WTC11 (cell line): Measurements from ENCODE around the gene TMEM239. TPM values are rescaled to one million over a fixed set of nuclear protein-coding genes. Genes with fewer than 3 reads are reported as not detected.

Experiments used
- ATAC-seq: fragments of 200-7000 bp; cut with Tn5 transposase; 2 replicates; pipeline ENCODE4 v1.10.0; 2021; ENCODE audit warnings: mild to moderate bottlenecking, moderate library complexity
- Bru-seq: library from RNA; stranded (reverse); fragments of 400-500 nt; gene quantifications from one replicate; lab custom pipeline; 2021; lab: Mats Ljungman, UMichigan
- CTCF ChIA-PET: fragments of 300-600 bp; sonication (Branson Sonifier 250); formaldehyde crosslinking; loops from one replicate; lab custom pipeline; 2021; ENCODE audit warnings: antibody characterized with exemption; lab: Charles Lee
- POLR2A ChIA-PET: fragments of 350-600 bp; sonication (Branson Sonifier 250); formaldehyde crosslinking; loops from one replicate; lab custom pipeline; 2021; ENCODE audit warnings: antibody characterized with exemption; lab: Charles Lee
- DNase-seq: peaks from one replicate; pipeline ENCODE4 v3.0.0; 2021; ENCODE audit warnings: low spot score
- H3K27ac Mint-ChIP-seq: 2 replicates; pipeline ENCODE4 v1.8.0; 2021; ENCODE audit warnings: mixed read lengths
- H3K27me3 Mint-ChIP-seq: 2 replicates; pipeline ENCODE4 v1.8.0; 2021; ENCODE audit warnings: low read depth, mild to moderate bottlenecking, moderate library complexity, mixed read lengths
- H3K36me3 Mint-ChIP-seq: 2 replicates; pipeline ENCODE4 v1.8.0; 2021; ENCODE audit warnings: mixed read lengths
- H3K4me1 Mint-ChIP-seq: 2 replicates; pipeline ENCODE4 v1.8.0; 2022; ENCODE audit warnings: mixed read lengths
- H3K4me3 Mint-ChIP-seq: 2 replicates; pipeline ENCODE4 v1.8.0; 2021; ENCODE audit warnings: mild to moderate bottlenecking, moderate library complexity, mixed read lengths
- H3K9me3 Mint-ChIP-seq: 2 replicates; pipeline ENCODE4 v1.8.0; 2021; ENCODE audit warnings: mixed read lengths
- ATF1 ChIP-seq: sonication (generic); formaldehyde crosslinking; IDR thresholded peaks from 2 replicates; pipeline ENCODE4 v1.8.1; 2023; ENCODE audit warnings: mild to moderate bottlenecking, moderate library complexity, missing genetic modification reagents
- ESRRA ChIP-seq: sonication (generic); formaldehyde crosslinking; IDR thresholded peaks from 2 replicates; pipeline ENCODE4 v1.8.1; 2022; ENCODE audit warnings: mild to moderate bottlenecking, missing genetic modification reagents, borderline replicate concordance
- ETV6 ChIP-seq: sonication (generic); formaldehyde crosslinking; IDR thresholded peaks from 2 replicates; pipeline ENCODE4 v1.8.1; 2022; ENCODE audit warnings: mild to moderate bottlenecking, missing genetic modification reagents
- FOXP1 ChIP-seq: sonication (generic); formaldehyde crosslinking; IDR thresholded peaks from 2 replicates; pipeline ENCODE4 v1.8.0; 2022; ENCODE audit warnings: missing genetic modification reagents, mild to moderate bottlenecking, moderate library complexity, borderline replicate concordance
- GTF2I ChIP-seq: fragments of 250-450 bp; sonication (Bioruptor Pico); conservative IDR thresholded peaks from 2 replicates; pipeline ENCODE4 v1.4.0; 2021; ENCODE audit warnings: mild to moderate bottlenecking
- JAZF1 ChIP-seq: fragments of 250-450 bp; sonication (Bioruptor Pico); IDR thresholded peaks from 2 replicates; pipeline ENCODE4 v1.9.0; 2021; ENCODE audit warnings: moderate library complexity, mild to moderate bottlenecking, inconsistent platforms
- MXD4 ChIP-seq: fragments of 250-450 bp; sonication (Bioruptor Pico); IDR thresholded peaks from 2 replicates; pipeline ENCODE4 v1.8.0; 2021; ENCODE audit warnings: mild to moderate bottlenecking, moderate library complexity, borderline replicate concordance
- MYBL2 ChIP-seq: sonication (generic); formaldehyde crosslinking; IDR thresholded peaks from 2 replicates; pipeline ENCODE4 v1.8.1; 2023; ENCODE audit warnings: mild to moderate bottlenecking, moderate library complexity, missing genetic modification reagents
- NFATC4 ChIP-seq: fragments of 250-450 bp; sonication (Bioruptor Pico); IDR thresholded peaks from 2 replicates; pipeline ENCODE4 v1.9.0; 2021; ENCODE audit warnings: mild to moderate bottlenecking
- NR2C2 ChIP-seq: sonication (generic); formaldehyde crosslinking; IDR thresholded peaks from 2 replicates; pipeline ENCODE4 v1.8.0; 2022; ENCODE audit warnings: mild to moderate bottlenecking, missing genetic modification reagents
- NR3C1 ChIP-seq: sonication (generic); formaldehyde crosslinking; conservative IDR thresholded peaks from 2 replicates; pipeline ENCODE4 v1.8.1; 2023; ENCODE audit warnings: low read depth, mild to moderate bottlenecking, missing genetic modification reagents
- PRRX2 ChIP-seq: fragments of 250-450 bp; sonication (Bioruptor Pico); IDR thresholded peaks from 2 replicates; pipeline ENCODE4 v1.8.0; 2021; ENCODE audit warnings: mild to moderate bottlenecking
- SMAD4 ChIP-seq: sonication (generic); formaldehyde crosslinking; IDR thresholded peaks from 2 replicates; pipeline ENCODE4 v1.8.0; 2022; ENCODE audit warnings: mild to moderate bottlenecking, missing genetic modification reagents
- ZNF121 ChIP-seq: sonication (generic); formaldehyde crosslinking; IDR thresholded peaks from 2 replicates; pipeline ENCODE4 v1.8.0; 2023; ENCODE audit warnings: missing genetic modification reagents
- ZNF219 ChIP-seq: sonication (generic); formaldehyde crosslinking; IDR thresholded peaks from 2 replicates; pipeline ENCODE4 v1.8.0; 2023; ENCODE audit warnings: missing genetic modification reagents, mild to moderate bottlenecking, borderline replicate concordance
- long read RNA-seq, 3 experiments: library from RNA in 1 of 3; library from capped mRNA in 1 of 3; library from polyadenylated mRNA in 1 of 3; unstranded in 2 of 3; stranded (forward) in 1 of 3; transcript quantifications; one replicate each; pipeline ENCODE4 v2.0.0, GENCODE V29; 2021
- total RNA-seq: library from RNA; stranded (reverse); gene quantifications from 3 replicates; pipeline ENCODE4 v1.2.3, GENCODE V29; 2021
- TF ChIP-seq, protein P1 (sequence below): sonication (generic); formaldehyde crosslinking; IDR thresholded peaks from 2 replicates; pipeline ENCODE4 v1.8.0; 2022; ENCODE audit warnings: mild to moderate bottlenecking, missing genetic modification reagents
- TF ChIP-seq, protein P2 (sequence below): sonication (generic); formaldehyde crosslinking; IDR thresholded peaks from 2 replicates; pipeline ENCODE4 v1.8.1; 2022; ENCODE audit warnings: low read depth, mild to moderate bottlenecking, moderate library complexity, missing genetic modification reagents, borderline replicate concordance
- TF ChIP-seq, protein P3 (sequence below): sonication (generic); formaldehyde crosslinking; IDR thresholded peaks from 2 replicates; pipeline ENCODE4 v1.8.0; 2022; ENCODE audit warnings: missing genetic modification reagents
- TF ChIP-seq, protein P4 (sequence below): fragments of 200-600 bp; IDR thresholded peaks from 2 replicates; pipeline ENCODE4 v1.8.0; 2022; ENCODE audit warnings: antibody characterized with exemption
- TF ChIP-seq, protein P5 (sequence below): sonication (generic); formaldehyde crosslinking; conservative IDR thresholded peaks from 2 replicates; pipeline ENCODE4 v1.8.1; 2022; ENCODE audit warnings: mild to moderate bottlenecking, missing genetic modification reagents
- TF ChIP-seq, protein P6 (sequence below): sonication (generic); formaldehyde crosslinking; IDR thresholded peaks from 2 replicates; pipeline ENCODE4 v1.8.1; 2022; ENCODE audit warnings: low read depth, missing genetic modification reagents, borderline replicate concordance
- TF ChIP-seq, protein P7 (sequence below): sonication (generic); formaldehyde crosslinking; IDR thresholded peaks from 2 replicates; pipeline ENCODE4 v1.8.0; 2022; ENCODE audit warnings: mild to moderate bottlenecking, missing genetic modification reagents

The TMEM239 gene
- total RNA-seq (not detected in 3 replicates), Bru-seq, nascent RNA (not detected)
- long read RNA-seq, experiment 1 = 0 reads
- long read RNA-seq, experiment 2 = 0 reads
- long read RNA-seq, experiment 3 = 0 reads

DNA sequence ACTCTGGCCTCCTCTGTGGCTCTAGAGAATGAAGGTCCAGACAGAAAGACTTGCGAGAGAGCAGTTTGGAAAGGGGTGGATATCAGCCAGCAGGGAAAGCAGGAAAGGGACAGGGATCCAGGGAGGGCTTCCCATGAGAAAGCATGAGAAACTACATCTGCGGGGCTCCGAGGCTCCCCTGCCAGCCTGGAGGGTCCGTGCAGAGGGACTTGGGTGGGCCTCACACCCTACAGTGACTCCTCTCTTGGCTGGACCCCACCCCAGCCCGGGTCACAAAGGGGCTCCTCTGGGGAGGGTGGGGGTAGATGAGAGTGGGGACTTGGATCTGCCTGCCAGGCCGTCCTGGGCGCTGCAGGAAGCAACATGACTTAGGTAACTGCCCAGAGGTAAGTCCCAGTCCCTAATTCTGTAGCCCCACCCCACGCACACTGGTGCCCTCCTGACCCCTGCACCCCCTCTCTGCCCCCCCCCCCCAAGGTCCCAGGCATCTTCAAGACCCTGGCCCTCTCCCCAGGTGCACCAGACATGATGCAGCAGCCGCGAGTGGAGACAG, at the start of gene TMEM239:
Gene TMEM239 (plus strand): TSS at position 335 of the 553 bp plus-strand sequence. CDS start 191 bp downstream, at position 526.
- peaks cover 18% of the 10 kb centered on the region for H3K9me3 Mint-ChIP-seq
- DNase-seq = no peak
- no peak within 1 kb of the TSS for H3K27ac Mint-ChIP-seq
- no peak within 1 kb of the TSS for H3K4me3 Mint-ChIP-seq
- TF ChIP-seq, protein P1, sequence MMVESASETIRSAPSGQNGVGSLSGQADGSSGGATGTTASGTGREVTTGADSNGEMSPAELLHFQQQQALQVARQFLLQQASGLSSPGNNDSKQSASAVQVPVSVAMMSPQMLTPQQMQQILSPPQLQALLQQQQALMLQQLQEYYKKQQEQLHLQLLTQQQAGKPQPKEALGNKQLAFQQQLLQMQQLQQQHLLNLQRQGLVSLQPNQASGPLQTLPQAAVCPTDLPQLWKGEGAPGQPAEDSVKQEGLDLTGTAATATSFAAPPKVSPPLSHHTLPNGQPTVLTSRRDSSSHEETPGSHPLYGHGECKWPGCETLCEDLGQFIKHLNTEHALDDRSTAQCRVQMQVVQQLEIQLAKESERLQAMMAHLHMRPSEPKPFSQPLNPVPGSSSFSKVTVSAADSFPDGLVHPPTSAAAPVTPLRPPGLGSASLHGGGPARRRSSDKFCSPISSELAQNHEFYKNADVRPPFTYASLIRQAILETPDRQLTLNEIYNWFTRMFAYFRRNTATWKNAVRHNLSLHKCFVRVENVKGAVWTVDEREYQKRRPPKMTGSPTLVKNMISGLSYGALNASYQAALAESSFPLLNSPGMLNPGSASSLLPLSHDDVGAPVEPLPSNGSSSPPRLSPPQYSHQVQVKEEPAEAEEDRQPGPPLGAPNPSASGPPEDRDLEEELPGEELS (CRISPR knock-in tag) = no peak
- TF ChIP-seq GTF2I (no peak), JAZF1 (CRISPR knock-in tag) (no peak), MXD4 (CRISPR knock-in tag) (no peak), NR3C1 (no peak), FOXP1 (CRISPR knock-in tag) (no peak), ZNF121 (CRISPR knock-in tag) (no peak), PRRX2 (CRISPR knock-in tag) (no peak), ESRRA (CRISPR knock-in tag) (no peak), ZNF219 (CRISPR knock-in tag) (no peak), ATF1 (CRISPR knock-in tag) (no peak), MYBL2 (CRISPR knock-in tag) (no peak)
- TF ChIP-seq, protein P2, sequence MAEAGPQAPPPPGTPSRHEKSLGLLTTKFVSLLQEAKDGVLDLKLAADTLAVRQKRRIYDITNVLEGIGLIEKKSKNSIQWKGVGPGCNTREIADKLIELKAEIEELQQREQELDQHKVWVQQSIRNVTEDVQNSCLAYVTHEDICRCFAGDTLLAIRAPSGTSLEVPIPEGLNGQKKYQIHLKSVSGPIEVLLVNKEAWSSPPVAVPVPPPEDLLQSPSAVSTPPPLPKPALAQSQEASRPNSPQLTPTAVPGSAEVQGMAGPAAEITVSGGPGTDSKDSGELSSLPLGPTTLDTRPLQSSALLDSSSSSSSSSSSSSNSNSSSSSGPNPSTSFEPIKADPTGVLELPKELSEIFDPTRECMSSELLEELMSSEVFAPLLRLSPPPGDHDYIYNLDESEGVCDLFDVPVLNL (CRISPR knock-in tag) = no peak
- TF ChIP-seq, all 79 proteins: peak for 0
- Mint-ChIP-seq H3K4me1 (peaks cover 10% of the 10 kb centered on the region), H3K27me3 (peaks cover 59% of the 10 kb centered on the region), H3K36me3 (no peaks in the 10 kb centered on the region)
- CTCF ChIA-PET = interaction anchor here (0.6 to 1.7 kb wide), 16 partner anchors 10 to 1396 kb away, joined by 3 to 16 read pairs (median 4); partner anchors contain the start of genes CPXM1, PCED1A and VPS16
- no peak for ATAC-seq
- POLR2A ChIA-PET = no interaction called here

DNA sequence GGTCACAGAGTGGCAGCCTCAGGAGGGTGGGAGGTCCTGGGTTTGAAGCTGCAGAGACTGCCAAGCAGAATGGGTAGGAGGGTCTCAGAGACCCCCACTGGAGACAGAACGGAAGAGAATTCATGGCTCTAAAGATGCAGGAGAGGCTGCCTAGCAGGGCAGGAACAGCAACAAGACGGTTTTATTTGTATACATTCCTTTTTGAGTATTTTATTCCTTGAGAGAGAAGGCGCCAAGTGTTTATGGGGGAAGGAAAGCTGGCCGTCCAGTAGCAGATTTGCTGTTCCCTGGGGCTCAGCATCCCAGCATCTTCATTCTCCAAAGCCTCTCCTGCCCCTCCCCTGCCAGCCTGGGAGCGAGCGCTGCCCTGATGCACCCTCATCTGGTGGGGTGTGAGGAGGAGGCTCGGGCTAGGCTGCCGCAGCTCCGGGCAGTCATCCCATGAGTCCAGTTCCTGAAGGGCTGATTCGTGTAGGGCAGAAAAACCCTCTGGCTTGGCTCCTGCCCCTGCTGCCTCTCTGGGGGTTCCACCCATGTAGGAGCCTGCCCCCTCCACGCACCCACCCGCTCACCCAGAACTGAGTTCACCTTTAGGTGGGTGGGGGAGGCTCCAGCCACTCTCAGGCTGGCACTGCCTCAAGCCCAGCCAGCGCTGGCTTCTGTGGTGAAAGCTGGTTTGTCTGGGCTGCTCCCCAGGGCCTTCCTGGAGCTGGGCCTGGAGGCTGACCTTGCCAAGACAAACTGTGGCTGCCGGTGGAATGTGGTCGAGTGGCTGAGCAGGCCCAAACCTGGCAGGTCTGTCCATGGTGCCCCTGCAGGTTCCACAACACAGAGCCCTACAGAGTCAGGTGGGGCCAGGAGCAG, 48.2 kb upstream of the TMEM239 start:
- H3K4me3 Mint-ChIP-seq = no peak overlapping the region
- H3K4me1 Mint-ChIP-seq = no peaks in the 10 kb centered on the region
- DNase-seq (no peak), ATAC-seq (peak; percentile 39; the same call in 1 of the 2 replicates)
- peaks cover 8% of the 10 kb centered on the region; the same call in 1 of the 2 replicates for H3K27me3 Mint-ChIP-seq
- ChIA-PET POLR2A (no interaction called here), CTCF (interaction anchor here (1.7 to 2.3 kb wide), 2 partner anchors 16 to 84 kb away, joined by 6 to 9 read pairs; no protein-coding TSS in a partner anchor)
- H3K27ac Mint-ChIP-seq = no peak overlapping the region
- H3K9me3 Mint-ChIP-seq = no peaks in the 10 kb centered on the region
- H3K36me3 Mint-ChIP-seq = no peaks in the 10 kb centered on the region
- TF ChIP-seq, protein P3, sequence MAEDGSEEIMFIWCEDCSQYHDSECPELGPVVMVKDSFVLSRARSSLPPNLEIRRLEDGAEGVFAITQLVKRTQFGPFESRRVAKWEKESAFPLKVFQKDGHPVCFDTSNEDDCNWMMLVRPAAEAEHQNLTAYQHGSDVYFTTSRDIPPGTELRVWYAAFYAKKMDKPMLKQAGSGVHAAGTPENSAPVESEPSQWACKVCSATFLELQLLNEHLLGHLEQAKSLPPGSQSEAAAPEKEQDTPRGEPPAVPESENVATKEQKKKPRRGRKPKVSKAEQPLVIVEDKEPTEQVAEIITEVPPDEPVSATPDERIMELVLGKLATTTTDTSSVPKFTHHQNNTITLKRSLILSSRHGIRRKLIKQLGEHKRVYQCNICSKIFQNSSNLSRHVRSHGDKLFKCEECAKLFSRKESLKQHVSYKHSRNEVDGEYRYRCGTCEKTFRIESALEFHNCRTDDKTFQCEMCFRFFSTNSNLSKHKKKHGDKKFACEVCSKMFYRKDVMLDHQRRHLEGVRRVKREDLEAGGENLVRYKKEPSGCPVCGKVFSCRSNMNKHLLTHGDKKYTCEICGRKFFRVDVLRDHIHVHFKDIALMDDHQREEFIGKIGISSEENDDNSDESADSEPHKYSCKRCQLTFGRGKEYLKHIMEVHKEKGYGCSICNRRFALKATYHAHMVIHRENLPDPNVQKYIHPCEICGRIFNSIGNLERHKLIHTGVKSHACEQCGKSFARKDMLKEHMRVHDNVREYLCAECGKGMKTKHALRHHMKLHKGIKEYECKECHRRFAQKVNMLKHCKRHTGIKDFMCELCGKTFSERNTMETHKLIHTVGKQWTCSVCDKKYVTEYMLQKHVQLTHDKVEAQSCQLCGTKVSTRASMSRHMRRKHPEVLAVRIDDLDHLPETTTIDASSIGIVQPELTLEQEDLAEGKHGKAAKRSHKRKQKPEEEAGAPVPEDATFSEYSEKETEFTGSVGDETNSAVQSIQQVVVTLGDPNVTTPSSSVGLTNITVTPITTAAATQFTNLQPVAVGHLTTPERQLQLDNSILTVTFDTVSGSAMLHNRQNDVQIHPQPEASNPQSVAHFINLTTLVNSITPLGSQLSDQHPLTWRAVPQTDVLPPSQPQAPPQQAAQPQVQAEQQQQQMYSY (CRISPR knock-in tag) = no peak
- no peak for TF ChIP-seq NFATC4 (CRISPR knock-in tag)
- TF ChIP-seq MYBL2 (CRISPR knock-in tag) = no peak
- TF ChIP-seq, protein P4, sequence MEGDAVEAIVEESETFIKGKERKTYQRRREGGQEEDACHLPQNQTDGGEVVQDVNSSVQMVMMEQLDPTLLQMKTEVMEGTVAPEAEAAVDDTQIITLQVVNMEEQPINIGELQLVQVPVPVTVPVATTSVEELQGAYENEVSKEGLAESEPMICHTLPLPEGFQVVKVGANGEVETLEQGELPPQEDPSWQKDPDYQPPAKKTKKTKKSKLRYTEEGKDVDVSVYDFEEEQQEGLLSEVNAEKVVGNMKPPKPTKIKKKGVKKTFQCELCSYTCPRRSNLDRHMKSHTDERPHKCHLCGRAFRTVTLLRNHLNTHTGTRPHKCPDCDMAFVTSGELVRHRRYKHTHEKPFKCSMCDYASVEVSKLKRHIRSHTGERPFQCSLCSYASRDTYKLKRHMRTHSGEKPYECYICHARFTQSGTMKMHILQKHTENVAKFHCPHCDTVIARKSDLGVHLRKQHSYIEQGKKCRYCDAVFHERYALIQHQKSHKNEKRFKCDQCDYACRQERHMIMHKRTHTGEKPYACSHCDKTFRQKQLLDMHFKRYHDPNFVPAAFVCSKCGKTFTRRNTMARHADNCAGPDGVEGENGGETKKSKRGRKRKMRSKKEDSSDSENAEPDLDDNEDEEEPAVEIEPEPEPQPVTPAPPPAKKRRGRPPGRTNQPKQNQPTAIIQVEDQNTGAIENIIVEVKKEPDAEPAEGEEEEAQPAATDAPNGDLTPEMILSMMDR = no peak
- no peak for TF ChIP-seq ETV6 (CRISPR knock-in tag)
- TF ChIP-seq, protein P5, sequence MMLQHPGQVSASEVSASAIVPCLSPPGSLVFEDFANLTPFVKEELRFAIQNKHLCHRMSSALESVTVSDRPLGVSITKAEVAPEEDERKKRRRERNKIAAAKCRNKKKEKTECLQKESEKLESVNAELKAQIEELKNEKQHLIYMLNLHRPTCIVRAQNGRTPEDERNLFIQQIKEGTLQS = no peak
- TF ChIP-seq ATF1 (CRISPR knock-in tag) = no peak
- TF ChIP-seq, protein P6, sequence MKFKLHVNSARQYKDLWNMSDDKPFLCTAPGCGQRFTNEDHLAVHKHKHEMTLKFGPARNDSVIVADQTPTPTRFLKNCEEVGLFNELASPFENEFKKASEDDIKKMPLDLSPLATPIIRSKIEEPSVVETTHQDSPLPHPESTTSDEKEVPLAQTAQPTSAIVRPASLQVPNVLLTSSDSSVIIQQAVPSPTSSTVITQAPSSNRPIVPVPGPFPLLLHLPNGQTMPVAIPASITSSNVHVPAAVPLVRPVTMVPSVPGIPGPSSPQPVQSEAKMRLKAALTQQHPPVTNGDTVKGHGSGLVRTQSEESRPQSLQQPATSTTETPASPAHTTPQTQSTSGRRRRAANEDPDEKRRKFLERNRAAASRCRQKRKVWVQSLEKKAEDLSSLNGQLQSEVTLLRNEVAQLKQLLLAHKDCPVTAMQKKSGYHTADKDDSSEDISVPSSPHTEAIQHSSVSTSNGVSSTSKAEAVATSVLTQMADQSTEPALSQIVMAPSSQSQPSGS (CRISPR knock-in tag) = no peak
- no peak for TF ChIP-seq NR2C2
- TF ChIP-seq, protein P7, sequence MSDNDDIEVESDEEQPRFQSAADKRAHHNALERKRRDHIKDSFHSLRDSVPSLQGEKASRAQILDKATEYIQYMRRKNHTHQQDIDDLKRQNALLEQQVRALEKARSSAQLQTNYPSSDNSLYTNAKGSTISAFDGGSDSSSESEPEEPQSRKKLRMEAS = no peak
- no peak for TF ChIP-seq SMAD4 (CRISPR knock-in tag)
